T-helper 9 cell (primary cell): ENCODE results near the gene EIPR1.
"Not testable (repeated sequence)": the region's sequence is repeated elsewhere in the genome, so short reads cannot be mapped to it uniquely, and the experiment has no call there.

Source experiments
- DNase-seq: peaks from one replicate; pipeline ENCODE4 v3.0.0-alpha.2; 2020

EIPR1 gene

DNA sequence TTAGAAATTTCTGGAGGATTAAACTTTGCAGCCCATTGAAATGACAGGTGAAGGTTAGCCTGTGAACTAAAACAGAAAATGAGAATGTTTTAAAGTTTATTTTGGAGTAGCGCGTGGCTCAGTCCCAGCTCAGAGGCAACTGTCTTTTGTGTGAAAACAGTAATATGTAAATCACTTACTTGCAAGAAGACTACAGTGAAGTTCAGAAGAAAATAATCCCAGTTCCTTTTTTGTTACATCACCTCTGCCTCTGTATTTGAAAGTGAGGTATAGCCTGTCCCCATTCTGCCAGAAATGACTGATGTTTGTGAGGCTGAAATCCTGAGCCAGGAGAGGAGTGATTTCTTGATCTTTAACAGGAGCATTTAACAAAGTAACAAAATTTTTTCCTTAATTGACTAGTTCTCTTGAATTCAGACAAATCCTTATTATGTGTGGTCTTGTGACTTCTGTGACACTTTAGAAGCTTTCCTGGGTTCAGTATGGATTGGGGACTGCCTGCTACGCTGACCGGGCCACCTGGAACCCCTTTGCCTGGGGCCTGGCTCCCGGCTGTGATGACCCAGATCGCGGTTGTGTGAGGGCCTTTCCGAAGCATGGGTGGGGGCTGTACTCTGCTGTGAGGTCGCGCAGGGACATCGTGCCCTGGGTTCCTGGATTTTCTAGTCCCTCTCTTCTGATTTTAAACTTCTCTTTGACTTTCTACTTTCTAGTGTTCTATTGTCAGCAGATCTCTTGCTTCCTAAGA is 26.1 kb upstream of the EIPR1 start:
- no peak for DNase-seq

DNA sequence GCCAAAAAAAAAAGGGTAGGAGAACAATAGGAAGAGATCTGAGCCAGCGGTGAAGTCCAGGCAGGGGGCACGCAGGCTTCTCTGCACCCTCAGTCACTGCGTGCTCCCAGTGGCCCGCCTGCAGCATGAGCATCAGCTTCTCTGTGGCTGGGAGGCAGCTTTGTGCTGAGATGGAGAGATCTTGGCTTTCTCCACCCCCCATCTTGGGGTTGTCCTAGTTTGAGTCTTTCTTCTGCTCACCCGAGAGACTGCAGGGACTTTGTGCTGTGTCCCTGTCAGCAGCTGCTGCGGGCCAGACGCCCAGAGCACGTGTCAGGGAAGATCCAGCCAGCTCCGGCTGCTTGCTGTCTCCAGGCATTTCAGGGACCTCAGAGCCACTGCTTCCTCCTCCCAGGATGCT is 22.2 kb upstream of the EIPR1 start:
- no peak for DNase-seq

DNA sequence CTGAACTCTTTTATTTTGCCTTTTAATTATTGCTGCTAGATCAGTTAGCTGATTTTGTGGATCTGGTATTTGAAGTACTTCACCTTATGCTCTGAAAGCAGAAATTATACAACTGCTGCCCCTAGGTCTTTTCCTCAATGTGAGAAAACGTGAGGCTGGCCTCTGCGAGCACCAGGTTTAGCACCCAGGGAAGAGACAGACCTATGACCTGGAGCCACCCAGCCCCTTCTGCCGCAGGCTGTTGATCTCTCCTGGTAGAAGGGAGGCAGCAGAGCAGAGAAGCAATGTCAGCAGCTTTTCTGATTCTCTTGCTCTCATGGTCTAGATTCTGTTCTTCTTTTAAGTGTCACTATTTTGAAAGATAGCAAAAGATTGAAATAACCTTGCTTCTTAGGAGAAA is 21.8 kb upstream of the EIPR1 start:
- DNase-seq: no peak

DNA sequence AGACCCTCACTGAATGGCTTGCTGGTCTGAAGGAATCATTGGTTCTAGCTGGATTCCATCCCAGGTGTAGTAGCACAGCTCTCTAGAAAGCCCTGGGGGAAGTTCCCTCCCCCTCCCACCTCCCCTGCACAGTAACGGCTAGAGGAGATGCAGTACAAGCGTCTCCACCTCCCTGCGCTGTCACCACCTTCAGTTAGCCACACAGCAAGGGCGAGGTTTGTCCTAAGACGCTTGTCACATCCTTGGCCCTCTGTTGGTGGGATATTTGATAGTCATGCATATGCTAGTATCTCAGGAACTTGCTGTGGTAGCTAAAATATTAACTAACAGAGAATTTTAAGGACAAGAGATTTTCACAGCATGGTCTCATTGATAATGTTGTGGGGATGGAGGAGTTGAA is 21.2 kb upstream of the EIPR1 start:
- DNase-seq: no peak

DNA sequence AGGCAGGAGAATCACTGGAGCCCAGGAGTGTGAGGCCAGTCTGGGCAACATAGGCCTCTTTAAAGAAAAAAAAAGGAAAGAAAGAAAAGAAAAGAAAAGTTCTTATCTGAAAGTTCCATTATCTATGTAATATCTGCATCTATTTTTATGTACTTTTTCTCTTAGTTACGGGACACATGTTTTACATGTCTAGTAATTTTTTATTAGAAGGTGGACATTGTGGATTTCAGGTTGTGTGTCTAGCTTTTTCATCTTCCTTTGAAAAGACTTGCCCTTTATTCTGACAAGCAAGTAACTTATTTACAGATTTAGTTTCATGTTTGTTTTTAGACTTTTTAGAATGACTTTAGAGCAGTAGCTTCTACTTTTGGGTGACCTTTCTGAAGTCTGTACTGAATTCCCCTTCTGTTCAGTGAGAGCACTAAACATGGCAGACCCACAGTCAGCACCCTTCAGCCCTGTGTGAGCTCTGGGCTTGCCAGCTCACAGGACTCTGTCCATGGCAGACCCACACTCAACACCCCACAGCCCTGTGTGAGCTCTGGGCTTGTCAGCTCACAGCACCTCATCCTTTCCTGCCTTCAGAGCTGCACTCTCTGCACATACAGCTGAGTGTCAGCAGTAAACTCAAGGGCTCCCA is 19.4 kb upstream of the EIPR1 start:
- DNase-seq: no peak

DNA sequence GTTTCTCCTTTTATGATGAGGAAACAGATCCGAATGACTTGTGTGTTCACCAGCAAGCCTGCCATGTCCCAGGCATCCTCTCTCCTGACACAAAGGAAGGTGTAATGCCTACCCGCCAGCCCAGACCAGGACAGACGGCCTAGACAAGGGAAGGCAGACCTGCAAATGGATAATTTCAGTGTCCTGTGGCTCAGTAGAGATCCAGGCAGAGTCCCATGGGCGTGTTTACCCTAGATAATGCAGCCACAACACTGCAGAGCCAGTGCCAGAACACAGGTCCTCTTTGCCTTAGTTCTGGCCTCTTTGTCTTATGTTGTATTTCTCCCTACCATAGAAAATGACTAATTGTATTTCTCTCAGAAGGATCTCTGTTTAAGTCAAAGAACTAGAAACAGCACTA is 14.6 kb upstream of the EIPR1 start:
- DNase-seq: no peak

DNA sequence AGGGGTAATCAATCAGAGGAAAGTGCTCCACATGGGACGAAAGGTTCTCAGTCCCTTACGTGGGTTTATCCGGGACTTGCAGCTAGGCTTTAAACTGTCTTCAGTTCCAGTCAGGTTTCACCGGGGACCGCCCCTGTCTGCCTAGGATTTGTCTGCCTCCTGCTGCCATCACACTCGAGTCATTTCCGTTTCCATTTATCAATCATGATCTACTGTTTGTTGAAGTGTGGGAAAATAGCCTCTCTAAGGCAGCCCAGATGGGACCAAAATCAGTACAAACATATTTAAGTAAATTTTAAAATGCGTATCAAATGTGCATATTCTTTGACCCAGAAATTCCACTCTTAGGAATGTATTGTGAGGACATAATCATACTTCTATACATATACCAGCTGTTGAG is 12.4 kb upstream of the EIPR1 start:
- no peak for DNase-seq

DNA sequence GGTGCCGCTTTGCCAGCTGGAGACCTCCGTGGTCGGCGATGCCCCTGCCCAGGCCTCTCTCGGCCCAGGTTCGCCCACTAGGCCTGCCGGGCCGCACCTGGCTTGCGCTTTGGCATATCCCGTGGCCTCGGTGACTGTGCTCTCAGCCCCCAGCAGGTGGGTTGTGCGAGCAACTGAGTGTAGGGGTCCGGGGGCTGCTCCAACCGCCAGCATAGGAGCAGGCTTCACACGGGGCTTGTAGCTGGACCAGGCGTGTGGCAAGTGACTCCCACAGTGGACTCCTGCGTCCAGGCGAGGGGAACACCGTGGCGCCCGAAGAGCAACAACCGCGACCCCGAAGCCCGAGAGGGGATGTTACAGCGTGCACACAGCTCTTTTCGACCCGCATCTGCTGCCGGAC is 11.6 kb upstream of the EIPR1 start:
- no peak for DNase-seq

DNA sequence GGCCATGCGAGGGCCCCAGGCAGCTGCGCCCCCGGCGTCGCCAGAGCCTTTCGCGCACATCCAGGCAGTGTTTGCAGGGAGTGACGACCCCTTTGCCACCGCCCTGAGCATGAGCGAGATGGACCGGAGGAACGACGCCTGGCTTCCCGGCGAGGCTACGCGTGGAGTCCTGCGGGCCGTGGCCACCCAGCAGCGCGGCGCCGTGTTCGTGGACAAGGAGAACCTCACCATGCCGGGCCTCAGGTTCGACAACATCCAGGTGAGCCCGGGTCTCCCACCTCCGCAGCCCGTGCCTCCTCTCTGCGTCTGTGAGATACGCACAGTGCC is 10.8 kb upstream of the EIPR1 start:
- DNase-seq: no peak

DNA sequence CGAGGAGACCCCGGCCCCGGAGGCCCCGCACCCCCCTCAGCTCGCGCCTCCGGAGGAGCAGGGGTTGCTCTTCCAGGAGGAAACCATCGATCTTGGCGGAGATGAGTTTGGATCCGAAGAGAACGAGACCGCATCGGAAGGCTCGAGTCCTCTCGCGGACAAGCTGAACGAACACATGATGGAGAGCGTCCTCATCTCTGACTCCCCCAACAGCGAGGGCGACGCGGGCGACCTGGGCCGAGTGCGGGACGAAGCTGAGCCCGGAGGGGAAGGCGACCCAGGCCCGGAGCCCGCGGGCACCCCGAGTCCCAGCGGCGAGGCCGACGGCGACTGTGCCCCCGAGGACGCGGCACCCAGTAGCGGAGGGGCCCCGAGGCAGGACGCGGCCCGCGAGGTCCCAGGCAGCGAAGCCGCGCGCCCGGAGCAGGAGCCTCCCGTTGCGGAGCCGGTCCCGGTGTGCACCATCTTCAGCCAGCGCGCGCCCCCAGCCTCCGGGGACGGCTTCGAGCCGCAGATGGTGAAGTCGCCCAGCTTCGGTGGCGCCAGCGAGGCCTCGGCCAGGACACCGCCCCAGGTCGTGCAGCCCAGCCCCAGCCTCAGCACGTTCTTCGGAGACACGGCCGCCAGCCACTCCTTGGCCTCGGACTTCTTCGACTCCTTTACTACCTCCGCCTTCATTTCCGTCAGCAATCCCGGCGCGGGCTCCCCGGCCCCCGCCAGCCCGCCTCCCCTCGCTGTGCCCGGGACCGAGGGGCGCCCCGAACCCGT is 10.2 kb upstream of the EIPR1 start:
- no peak for DNase-seq

DNA sequence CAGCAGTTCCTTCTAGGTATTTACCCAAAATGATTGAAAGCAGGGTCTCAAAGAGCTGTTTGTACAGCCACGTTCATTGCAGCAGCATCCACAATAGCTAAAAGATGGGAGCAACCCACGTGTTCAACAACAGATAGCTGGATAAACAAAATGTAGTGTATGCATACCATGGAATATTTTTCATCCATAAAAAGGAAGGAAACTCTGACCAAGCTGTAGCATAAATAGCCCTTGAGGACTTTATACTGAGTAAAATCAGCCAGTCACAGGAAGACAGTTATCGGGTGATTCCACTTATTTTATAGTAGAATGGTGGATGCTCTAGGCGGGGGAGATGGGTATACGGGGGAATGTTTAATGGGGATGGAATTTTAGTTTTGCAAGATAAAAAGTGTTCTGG is 9.4 kb upstream of the EIPR1 start:
- DNase-seq: no peak

DNA sequence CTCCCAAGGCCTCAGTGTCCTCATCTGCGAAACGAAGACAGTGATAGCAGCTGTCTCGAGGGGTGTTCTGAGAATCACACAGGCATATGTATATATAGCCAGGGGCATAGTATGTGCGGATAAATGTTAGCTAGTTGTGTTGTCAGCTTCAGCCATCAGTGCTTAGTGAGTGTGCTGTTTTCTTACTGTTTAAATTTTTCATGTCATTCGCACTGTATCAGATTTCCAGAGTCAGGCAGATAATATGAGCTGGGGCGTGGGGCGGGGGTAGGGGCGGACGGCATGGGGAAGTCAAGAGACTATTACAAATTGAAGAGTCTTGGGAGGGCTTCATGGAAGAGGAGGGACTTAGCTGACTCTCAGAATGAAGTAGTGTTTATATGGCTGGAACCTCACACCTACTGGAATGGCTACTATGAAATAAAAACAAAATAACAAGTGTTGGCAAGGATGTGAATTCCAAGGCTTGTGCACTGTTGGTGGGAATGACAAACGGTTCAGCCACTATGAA is 8.9 kb upstream of the EIPR1 start:
- DNase-seq: no peak

DNA sequence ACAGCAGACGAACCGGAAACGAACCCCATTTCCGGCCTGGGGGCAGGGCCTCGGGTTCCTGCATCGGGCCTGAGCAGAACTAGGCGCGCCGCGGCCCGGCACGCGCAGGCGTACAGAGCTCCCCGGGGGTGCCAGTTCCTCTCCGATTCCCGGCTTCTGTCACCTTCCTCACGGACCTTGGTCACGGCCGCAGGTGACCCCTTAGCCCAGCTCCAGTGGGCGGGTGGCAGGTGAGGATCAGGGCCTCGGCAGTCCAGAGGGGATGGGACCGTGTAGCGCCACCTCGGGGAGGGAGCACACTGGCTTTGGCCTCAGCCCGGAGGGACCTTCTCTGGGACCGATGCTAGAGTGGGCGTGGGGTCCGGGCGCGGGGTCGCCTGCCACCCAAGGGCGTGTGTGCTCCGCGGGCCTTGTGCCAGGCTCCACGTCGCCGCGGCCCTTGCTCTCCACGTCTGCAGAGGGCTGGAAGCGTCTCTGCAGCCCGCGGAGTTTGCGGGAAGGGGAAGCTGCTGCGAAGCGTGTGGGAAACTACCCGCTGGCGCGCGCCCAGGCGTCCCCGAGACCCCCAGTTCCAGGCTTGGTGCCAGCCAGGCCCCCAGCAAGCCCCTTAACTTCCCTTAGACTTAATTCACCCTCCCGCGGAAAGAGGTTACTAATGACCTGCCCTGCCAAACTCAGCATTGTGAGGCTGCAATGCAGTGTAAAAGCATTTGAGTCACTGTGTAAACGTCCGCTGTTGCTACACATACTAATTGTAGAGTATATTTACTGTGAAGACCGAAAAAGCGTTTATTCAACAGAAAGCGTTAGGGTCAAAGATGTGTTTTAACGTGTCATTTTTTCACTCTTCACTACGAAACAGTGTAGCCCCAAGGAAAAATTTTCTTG is 2.3 kb upstream of the EIPR1 start, which contains the start of gene TRAPPC12:
Gene TRAPPC12, plus strand, starts transcription at position 48 of the 888 bp plus-strand sequence. CDS start 7,930 bp downstream, outside the sequence.
- DNase-seq: peak; percentile 84

DNA sequence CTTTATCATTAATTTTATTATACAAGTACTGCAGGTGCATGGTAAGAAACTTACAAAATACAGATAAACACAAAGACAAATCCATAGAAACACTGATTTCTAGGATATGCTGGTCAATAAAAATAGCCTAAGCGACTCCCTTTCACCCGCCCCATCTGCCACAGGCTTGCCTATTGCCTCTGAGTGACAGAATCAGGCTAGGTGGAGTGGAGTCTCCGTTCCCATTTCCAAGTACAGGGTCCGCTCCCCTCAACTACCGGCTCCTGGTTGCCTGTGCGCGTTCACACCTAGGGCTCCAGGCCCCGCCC is 1.7 kb upstream of the EIPR1 start:
- no peak for DNase-seq

DNA sequence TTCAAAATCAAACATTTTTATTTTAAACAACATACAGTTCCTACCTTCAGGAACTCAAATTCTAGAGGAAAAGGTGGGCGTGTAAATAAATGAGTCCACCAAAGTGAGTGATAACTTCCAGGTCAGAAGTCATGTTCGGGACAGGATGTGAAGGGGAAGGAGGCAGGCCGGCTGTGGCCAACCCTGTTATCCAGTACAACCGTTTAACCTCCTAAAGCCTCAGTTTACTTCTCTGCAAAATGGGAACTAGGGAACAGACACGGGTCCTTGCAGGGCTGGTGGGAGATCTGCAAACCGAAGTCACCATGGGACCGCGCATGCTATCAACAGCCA is 373 bp downstream of the EIPR1 start:
- DNase-seq: no peak

DNA sequence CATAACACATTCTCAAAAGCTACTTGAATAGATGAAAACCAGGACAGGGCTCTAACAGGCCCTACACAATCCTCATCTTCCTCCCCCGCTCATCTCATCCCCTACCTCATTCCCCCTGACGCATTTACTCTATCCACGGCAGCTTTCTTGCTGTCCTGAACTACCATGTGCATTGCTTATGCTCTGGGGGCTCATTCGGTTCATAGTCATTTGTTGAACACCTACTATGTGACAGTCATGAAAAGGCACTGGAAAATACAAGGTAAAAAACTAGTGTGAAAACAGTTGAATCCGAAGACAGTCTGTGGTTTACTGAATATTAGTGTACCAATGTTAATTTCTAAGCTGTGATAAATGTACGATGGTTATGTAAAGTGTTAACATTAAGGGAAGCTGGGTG is 797 bp downstream of the EIPR1 start:
- no peak for DNase-seq

DNA sequence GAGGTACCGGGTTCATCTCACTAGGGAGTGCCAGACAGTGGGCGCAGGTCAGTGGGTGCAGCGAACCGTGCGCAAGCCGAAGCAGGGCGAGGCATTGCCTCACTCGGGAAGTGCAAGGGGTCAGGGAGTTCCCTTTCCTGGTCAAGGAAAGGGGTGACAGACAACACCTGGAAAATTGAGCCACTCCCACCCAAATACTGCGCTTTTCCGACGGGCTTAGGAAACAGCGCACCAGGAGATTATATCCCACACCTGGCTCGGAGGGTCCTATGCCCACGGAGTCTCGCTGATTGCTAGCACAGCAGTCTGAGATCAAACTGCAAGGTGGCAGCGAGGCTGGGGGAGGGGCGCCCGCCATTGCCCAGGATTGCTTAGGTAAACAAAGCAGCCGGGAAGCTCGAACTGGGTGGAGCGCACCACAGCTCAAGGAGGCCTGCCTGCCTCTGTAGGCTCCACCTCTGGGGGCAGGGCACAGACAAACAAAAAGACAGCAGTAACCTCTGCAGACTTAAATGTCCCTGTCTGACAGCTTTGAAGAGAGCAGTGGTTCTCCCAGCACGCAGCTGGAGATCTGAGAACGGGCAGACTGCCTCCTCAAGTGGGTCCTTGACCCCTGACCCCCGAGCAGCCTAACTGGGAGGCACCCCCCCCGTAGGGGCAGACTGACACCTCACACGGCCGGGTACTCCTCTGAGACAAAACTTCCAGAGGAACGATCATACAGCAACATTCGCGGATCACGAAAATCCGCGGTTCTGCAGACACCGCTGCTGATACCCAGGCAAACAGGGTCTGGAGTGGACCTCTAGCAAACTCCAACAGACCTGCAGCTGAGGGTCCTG is 8.1 kb downstream of the EIPR1 start:
- DNase-seq: not testable (repeated sequence)

DNA sequence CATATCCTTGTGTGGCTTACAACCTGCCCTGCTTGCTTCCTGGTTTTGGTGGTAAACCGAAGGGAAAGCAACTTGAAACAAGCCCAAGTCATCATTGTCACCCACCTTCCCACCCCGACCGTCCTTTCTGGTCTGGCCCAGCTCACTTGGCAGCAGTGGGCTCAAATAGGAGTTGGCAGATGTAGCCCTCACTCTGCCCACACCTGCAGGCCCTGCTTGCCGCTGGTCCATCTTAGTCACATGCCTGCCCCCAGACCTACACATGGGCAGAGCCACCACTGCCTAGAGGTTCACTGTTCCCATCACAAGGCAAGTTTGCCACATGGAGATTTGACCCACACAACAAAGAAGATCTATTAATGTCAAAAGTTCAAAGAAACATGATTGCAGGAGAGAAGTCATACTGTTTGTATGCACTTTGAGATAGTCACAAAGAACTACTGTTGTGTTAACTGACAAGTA is 9.3 kb downstream of the EIPR1 start:
- DNase-seq: no peak

DNA sequence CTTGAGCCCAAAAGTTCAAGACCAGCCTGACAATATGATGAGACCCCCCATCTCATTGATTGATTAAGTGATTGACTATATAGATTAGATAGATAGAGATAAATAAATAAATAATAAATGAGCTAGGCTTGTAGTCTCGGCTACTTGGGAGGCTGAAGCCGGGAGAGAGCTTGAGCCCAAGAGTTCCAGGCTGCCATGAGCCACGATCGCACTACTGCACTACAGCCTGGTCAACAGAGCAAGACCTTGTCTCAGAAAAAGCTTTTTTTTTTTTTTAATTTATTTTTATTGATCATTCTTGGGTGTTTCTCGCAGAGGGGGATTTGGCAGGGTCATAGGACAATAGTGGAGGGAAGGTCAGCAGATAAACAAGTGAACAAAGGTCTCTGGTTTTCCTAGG is 12.4 kb downstream of the EIPR1 start:
- DNase-seq: no peak

DNA sequence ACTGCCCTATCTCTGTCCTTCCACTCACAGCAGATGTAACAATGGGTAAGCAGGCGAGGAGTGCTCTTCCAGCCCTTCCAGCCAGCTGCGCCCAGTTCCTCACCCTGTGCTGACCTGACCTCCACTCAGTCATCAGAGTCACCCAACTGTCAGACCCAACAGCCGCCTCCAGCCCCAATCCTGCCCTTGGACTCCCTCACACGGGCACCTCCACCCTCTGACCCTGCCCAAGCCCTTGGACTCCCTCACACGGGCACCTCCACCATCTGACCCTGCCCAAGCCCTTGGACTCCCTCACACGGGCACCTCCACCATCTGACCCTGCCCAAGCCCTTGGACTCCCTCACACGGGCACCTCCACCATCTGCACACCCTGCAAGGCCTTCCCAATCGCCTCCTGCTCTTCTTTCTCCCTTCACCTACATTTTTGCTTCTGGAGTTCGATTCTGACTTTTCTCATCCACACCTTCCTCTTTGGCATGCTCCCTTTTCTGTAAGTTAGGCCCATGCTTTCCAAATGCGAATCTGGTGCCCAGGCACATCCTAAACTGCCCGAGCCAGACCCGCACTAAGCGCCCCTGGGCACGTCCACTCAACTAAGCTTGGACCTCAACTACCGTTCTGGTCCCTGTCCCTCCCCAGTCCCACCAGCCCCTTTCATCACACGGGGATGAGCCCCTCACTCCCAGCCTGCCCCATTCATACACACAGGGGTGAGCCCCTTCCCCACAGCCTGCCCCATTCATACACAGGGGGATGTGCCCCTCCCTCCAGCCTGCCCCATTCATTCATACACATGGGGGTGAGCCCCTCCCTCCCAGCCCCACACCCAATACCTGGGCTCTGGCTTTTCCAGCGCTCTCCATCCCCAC is 15.9 kb downstream of the EIPR1 start:
- DNase-seq: no peak

DNA sequence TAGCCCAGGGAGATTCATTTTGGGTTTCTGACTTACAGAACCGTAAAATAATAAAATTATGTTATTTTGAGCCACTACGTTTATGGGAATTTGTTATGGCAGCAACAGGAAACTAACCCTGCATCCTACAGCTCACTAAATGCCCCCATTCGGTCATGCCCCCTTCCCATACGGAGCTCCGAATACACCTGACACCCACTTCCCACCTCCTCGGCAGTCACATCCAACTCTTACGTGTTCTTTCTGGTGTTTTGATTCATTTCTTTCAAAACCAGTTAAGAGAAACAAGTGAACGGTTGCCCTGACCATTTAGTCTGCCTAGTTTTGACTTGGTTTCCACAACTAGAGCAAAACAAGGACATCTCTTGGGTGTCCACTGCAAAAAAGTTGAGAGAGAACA is 19.7 kb downstream of the EIPR1 start:
- no peak for DNase-seq
